Stimulated activated CD4-positive, alpha-beta T cell treated with anti-CD3 and anti-CD28 coated beads, Interleukin-4, amount 100 ng/mL, for 1 hour (primary cell): ENCODE results near the gene ADGRG2.

ENCODE experiments used
- DNase-seq: peaks from one replicate; pipeline ENCODE4 v3.0.0-alpha.2; 2020

Gene ADGRG2

DNA sequence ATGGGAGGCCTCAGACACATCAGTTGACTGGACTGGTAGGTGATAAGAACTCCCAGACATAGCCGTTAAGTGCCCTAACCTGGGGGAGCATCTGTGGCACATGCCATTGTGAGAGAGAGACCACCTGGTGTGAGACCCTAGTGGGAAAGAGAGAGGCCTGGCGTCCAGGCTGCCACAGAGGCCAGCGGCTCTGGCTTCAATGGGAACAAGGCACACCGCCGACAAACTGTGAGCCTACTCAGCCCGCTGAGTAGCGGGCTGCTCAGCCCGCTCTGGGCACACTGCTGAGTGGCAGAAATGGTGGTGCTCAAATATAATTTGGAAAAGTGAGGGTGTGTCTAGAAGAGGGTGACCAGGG lies 172.3 kb downstream of the ADGRG2 start:
- no peak for DNase-seq

DNA sequence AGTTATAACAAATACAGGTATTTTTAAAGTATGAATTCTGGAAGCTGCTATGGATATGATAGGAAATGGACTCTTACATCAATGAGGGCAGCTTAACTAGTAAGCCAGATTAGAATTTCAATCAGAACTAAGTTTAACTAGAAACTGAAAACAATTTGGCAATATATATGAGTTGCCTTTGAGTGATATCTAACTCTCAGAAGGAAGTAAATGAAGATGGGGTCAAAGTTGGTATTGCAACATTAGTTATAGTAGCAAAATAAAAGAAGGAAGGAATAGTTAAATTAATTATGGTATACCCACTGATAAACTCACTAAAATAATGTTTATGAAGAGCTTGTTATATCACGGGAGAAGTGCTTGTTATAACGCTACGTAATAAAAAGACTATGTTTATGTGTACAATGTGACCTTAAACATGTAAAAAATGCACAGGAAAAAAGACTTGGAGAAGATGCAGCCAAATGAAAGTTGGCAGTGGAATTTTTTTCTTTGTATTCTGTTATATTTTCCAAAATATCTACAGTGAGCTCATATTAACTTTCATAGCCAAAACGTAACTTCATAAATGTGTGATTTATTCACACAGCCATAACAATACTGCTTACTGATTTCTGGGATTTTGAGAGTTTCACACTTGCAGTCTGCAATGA lies 172.9 kb downstream of the ADGRG2 start:
- no peak for DNase-seq

DNA sequence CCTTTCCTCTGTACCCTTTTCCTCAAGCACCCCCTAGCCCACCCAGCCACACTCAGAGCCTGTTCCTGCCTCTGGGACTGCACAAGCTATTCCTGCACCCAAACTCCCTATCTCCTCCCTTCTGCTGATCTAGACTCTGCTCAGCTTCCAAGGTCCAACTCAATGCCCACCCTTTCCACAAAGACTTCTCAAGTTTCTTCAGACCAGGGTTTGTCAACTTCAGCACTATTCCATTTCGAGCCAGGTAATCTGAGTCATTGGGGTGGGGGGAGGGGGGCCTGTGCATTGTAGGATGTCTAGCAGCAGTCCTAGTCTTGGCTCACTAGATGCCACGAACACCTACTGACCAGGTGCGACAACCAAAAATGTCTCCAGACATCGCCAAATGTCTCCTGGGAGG lies 175.7 kb downstream of the ADGRG2 start:
- DNase-seq: no peak

DNA sequence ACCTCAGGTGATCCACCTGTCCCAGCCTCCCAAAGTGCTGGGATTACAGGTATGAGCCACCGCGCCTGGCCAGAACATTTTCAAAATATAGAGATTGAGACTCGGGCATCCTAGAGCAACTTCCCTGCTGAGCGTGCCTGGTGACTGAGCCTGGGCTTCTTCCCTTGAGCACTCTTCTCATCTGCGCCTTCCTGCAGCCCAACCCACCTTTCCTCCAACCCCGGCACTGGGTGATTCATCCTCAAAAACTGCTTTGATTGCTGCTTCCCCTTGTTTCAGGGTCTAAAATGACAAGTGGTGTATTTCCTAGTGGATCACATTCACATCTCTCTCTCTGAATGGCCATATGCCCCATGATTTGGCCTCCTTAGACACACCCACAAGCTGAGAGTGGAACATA lies 176.1 kb downstream of the ADGRG2 start:
- DNase-seq: no peak

DNA sequence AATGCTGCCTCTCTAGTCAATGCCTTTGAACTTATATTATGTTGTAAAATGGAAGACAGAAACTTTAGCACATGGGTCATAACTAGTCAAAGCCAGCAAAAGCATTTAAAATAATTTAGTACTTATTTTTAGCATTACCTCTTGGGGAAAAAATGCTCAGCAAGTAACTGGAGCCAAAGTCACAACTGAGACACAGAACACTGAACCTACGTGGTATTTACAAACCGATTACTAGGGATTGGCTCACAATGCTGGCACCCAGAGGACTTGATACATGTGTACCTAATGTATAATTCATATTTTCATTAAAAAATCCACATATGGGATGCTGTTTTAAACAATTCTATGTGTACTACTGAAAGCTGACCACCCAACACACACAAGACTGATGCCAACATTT lies 176.8 kb downstream of the ADGRG2 start:
- DNase-seq: no peak

DNA sequence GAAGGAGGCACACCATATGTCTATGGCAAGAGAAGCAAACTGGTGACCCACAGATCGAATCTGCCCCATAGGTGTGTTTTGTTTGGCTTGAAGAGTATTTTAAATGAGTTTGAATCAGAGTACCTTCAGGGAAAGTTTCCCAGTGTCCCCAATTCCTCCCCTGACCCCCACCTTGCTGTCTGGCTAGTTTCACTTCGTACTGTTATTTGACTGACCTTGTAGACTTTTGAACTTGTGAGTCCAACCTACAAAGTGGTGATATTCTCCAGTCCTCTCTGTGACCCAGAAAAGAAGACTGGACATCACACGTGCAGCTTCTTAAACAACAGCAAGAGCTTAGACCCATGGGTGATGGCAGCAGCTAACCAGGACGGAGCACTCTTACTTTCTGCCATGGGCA lies 177.8 kb downstream of the ADGRG2 start:
- DNase-seq: no peak

DNA sequence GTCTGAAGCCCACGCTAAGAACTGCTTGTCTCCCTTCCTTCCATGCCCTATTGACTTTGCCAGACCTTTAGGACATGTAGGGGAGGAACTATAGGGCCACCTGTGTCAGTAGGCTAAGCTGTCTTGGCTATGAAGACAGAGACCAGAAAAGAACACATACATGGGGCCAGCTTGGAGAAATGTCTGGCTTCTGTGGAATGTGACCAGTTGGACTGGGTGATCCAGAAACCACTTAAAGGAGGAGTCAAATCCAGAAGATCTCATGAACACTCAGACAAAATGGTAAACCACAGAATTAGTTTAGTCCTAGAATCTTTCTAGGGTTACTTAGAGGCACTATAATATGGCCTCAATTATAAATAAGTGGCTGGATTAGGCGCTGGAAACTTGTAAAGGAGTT lies 180.4 kb downstream of the ADGRG2 start:
- no peak for DNase-seq
